Measurements from ENCODE around the gene GABARAPL2. TPM values are rescaled to one million over a fixed set of nuclear protein-coding genes. Genes with fewer than 3 reads are reported as not detected.
A peak's percentile ranks its signal among the peaks of the same experiment; 100 is the strongest.

GABARAPL2 gene, protein sequence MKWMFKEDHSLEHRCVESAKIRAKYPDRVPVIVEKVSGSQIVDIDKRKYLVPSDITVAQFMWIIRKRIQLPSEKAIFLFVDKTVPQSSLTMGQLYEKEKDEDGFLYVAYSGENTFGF
- total RNA-seq: 100 to 1,000 TPM in 8 of 9 donors, 10 to 100 TPM in 1; 98.2 to 197 (median 171) TPM
- polyA plus RNA-seq: 100 to 1,000 TPM in 2 of 3 donors, 10 to 100 TPM in 1; 93.9 to 200 (median 123) TPM
- long read RNA-seq, donor 1, transcript GABARAPL2-203 (3 exons, 571 nt): minor isoform, 6 of 483 reads
- long read RNA-seq, donor 1, transcript GABARAPL2-204 (1 exons, 2,274 nt): major isoform, 287 of 483 reads
- long read RNA-seq, donor 1, transcript GABARAPL2-201 (4 exons, 1,002 nt): minor isoform, 169 of 483 reads
- long read RNA-seq, donor 1, partial matches to known transcripts: 13 of 483 reads
- long read RNA-seq, donor 1, other reads (novel, unspliced or antisense): 5 of 483 reads
- long read RNA-seq, donor 2, transcript GABARAPL2-204 (1 exons, 2,274 nt): major isoform, 255 of 417 reads
- long read RNA-seq, donor 2, transcript GABARAPL2-201 (4 exons, 1,002 nt): minor isoform, 134 of 417 reads
- long read RNA-seq, donor 2, partial matches to known transcripts: 24 of 417 reads
- long read RNA-seq, donor 2, other reads (novel, unspliced or antisense): 0 of 417 reads
- long read RNA-seq, donor 3, transcript GABARAPL2-201 (4 exons, 1,002 nt): minor isoform, 122 of 374 reads
- long read RNA-seq, donor 3, transcript GABARAPL2-204 (1 exons, 2,274 nt): major isoform, 243 of 374 reads
- long read RNA-seq, donor 3, partial matches to known transcripts: 5 of 374 reads
- long read RNA-seq, donor 3, other reads (novel, unspliced or antisense): 0 of 374 reads
- long read RNA-seq, donor 4, transcript GABARAPL2-201 (4 exons, 1,002 nt): major isoform, 302 of 311 reads
- long read RNA-seq, donor 4, partial matches to known transcripts: 1 of 311 reads
- long read RNA-seq, donor 4, other reads (novel, unspliced or antisense): 7 of 311 reads
- long read RNA-seq, donor 5, transcript GABARAPL2-201 (4 exons, 1,002 nt): major isoform, 258 of 260 reads
- long read RNA-seq, donor 5, partial matches to known transcripts: 0 of 260 reads
- long read RNA-seq, donor 5, other reads (novel, unspliced or antisense): 0 of 260 reads
- long read RNA-seq, donor 6, transcript GABARAPL2-201 (4 exons, 1,002 nt): major isoform, 225 of 229 reads
- long read RNA-seq, donor 6, partial matches to known transcripts: 1 of 229 reads
- long read RNA-seq, donor 6, other reads (novel, unspliced or antisense): 1 of 229 reads
- long read RNA-seq, donor 7, transcript GABARAPL2-204 (1 exons, 2,274 nt): major isoform, 142 of 229 reads
- long read RNA-seq, donor 7, transcript GABARAPL2-201 (4 exons, 1,002 nt): minor isoform, 79 of 229 reads
- long read RNA-seq, donor 7, partial matches to known transcripts: 6 of 229 reads
- long read RNA-seq, donor 7, other reads (novel, unspliced or antisense): 0 of 229 reads
- long read RNA-seq, donor 8, transcript GABARAPL2-204 (1 exons, 2,274 nt): major isoform, 380 of 560 reads
- long read RNA-seq, donor 8, transcript GABARAPL2-201 (4 exons, 1,002 nt): minor isoform, 157 of 560 reads
- long read RNA-seq, donor 8, transcript GABARAPL2-203 (3 exons, 571 nt): minor isoform, 5 of 560 reads
- long read RNA-seq, donor 8, partial matches to known transcripts: 17 of 560 reads
- long read RNA-seq, donor 8, other reads (novel, unspliced or antisense): 0 of 560 reads
- long read RNA-seq, donor 9, transcript GABARAPL2-204 (1 exons, 2,274 nt): major isoform, 269 of 402 reads
- long read RNA-seq, donor 9, transcript GABARAPL2-201 (4 exons, 1,002 nt): minor isoform, 124 of 402 reads
- long read RNA-seq, donor 9, partial matches to known transcripts: 6 of 402 reads
- long read RNA-seq, donor 9, other reads (novel, unspliced or antisense): 0 of 402 reads
- long read RNA-seq, donor 10, transcript GABARAPL2-201 (4 exons, 1,002 nt): minor isoform, 54 of 177 reads
- long read RNA-seq, donor 10, transcript GABARAPL2-204 (1 exons, 2,274 nt): major isoform, 119 of 177 reads
- long read RNA-seq, donor 10, partial matches to known transcripts: 0 of 177 reads
- long read RNA-seq, donor 10, other reads (novel, unspliced or antisense): 0 of 177 reads

DNA sequence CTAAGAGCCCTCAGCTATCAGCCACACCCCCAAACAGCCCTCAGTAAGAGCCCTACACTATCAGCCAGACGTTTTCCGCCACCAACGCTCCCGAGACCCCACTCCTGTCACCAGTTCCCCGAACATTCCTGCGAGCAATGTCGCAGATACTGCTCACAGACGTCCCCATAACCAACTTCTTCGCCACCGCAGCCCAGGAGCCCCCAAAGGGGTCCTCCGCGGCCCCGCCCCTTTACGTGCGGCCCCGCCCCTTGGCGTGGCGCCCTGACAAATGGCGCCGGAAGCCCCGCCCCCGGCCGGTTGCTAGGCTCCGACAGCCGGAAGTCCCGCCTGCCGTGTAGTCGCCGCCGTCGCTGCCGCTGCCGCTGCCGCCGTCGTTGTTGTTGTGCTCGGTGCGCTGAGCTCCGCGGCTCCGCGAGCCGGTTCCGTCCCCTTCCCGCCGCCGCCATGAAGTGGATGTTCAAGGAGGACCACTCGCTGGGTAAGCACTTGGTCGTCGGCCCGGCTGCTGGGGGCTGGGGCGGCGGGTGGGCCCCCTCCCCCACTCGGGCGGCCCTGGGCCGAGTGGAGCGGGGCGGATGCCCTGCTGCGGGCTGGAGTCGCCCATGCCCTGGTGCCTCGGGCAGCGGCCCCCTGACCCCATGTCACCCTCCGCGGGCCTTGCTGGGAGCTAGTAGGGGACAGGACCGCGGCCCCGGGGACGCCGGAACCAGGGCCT, at the start of gene GABARAPL2:
TSS of gene GABARAPL2 (plus strand) at position 340 of the 718 bp plus-strand sequence. CDS start at position 448, 108 bp downstream.
- Histone ChIP-seq H3K27ac (peak within 1 kb of the TSS; percentile 27 to 80 (median 75)), H3K27me3 (no peaks in the 10 kb centered on the region), H3K9me3 (replicated peaks in 1 of 3) (no peaks in the 10 kb centered on the region), H3K4me1 (replicated peaks in 1 of 2) (peaks cover 27 to 44% of the 10 kb centered on the region in 2 donors), H3K36me3 (replicated peaks in 1 of 2) (peaks cover 0 to 33% of the 10 kb centered on the region in 2 donors), H3K4me3 (peak within 1 kb of the TSS; percentile 63 to 100 (median 84))
- TF ChIP-seq, protein P1, sequence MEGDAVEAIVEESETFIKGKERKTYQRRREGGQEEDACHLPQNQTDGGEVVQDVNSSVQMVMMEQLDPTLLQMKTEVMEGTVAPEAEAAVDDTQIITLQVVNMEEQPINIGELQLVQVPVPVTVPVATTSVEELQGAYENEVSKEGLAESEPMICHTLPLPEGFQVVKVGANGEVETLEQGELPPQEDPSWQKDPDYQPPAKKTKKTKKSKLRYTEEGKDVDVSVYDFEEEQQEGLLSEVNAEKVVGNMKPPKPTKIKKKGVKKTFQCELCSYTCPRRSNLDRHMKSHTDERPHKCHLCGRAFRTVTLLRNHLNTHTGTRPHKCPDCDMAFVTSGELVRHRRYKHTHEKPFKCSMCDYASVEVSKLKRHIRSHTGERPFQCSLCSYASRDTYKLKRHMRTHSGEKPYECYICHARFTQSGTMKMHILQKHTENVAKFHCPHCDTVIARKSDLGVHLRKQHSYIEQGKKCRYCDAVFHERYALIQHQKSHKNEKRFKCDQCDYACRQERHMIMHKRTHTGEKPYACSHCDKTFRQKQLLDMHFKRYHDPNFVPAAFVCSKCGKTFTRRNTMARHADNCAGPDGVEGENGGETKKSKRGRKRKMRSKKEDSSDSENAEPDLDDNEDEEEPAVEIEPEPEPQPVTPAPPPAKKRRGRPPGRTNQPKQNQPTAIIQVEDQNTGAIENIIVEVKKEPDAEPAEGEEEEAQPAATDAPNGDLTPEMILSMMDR (IDR thresholded peaks at IDR 0.05): no peak
- TF ChIP-seq POLR2A (IDR thresholded peaks at IDR 0.05): peak; percentile 40 to 80
- intact Hi-C loops (cut with DNase I): no loop called here
- WGBS, 4 donors: 0 to 1% (median 0%) methylated on average over 12 to 69 of the region's 69 CpGs
- peak; percentile 67 to 89 (median 84) for DNase-seq

DNA sequence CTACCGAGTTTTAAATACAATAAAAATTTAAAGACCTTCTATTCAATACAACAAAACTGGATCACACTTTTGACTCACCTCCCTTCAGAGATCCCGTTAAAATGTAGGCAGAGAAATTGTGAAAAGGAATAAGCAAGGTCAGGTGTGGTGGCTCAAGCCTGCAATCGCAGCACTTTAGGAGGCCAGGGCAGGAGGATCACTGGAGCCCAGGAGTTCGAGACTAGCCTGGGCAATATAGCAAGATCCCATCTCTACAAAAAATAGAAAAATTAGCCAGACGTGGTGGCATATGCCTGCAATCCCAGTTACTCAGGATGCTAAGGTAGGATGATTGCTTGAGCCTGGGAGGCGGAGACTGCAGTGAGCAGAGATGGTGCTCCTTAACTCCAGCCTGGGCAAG, 47.0 kb upstream of the GABARAPL2 start:
- Histone ChIP-seq H3K4me1 (replicated peaks in 1 of 2) (peaks cover 0 to 4% of the 10 kb centered on the region in 2 donors), H3K4me3 (no peak overlapping the region), H3K36me3 (replicated peaks in 1 of 2) (no peaks in the 10 kb centered on the region), H3K27ac (no peak overlapping the region), H3K9me3 (replicated peaks in 1 of 3) (no peaks in the 10 kb centered on the region), H3K27me3 (no peaks in the 10 kb centered on the region)
- 86 to 93% (median 87%) methylated on average over 6 of the region's 6 CpGs for WGBS, 4 donors
- no peak for TF ChIP-seq POLR2A (IDR thresholded peaks at IDR 0.05)
- TF ChIP-seq, protein P1 (IDR thresholded peaks at IDR 0.05): no peak
- no peak for DNase-seq
- intact Hi-C loops (cut with DNase I): loop anchor here in 1 of 2 donors (5.0 kb wide), 1 partner anchor 47 kb away; no protein-coding TSS in a partner anchor

Measured in adrenal gland (tissue), 19 donors.